Activated CD4-positive, CD25-positive, alpha-beta regulatory T cell treated with anti-CD3 and anti-CD28 coated beads, Interleukin-2, amount 50 U/mL, for 72 hours (primary cell): ENCODE data around the gene ATG16L2.
"Not testable (repeated sequence)": the region's sequence is repeated elsewhere in the genome, so short reads cannot be mapped to it uniquely, and the experiment has no call there.

Source experiments
- DNase-seq: peaks from one replicate; pipeline ENCODE4 v3.0.0; 2021

The ATG16L2 gene

DNA sequence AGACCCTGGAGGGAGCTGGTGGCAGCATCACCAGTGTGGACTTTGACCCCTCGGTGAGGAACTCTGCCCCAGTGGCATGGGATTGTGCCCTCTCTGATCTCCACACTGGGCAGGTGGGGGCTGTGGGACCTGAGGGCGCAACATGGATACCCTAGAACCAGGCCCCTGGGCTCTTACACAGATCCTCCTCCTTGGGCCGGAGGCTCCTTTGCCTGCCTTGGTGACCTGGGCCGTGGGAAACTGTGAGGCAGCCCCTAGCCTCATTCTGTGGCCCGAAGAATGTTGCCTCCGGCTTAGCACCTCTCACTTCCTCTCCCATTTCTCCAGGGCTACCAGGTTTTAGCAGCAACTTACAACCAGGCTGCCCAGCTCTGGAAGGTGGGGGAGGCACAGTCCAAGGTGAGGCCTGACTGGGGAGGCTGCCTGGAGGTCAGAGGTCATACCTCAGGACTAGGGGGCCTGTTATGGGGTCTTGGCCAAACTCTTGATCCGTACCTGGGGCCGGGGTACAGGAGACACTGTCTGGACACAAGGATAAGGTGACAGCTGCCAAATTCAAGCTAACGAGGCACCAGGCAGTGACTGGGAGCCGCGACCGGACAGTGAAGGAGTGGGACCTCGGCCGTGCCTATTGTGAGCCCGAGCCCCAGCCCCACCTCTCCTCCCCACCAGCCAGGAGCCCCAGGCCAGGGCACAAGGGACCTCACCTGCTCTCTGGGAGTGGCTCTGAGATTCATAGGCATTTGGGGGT lies 12.2 kb downstream of the ATG16L2 start:
- DNase-seq = no peak

GRCh38 chr11:72826942-72827480 lies 12.8 kb downstream of the ATG16L2 start:
- no peak for DNase-seq

DNA sequence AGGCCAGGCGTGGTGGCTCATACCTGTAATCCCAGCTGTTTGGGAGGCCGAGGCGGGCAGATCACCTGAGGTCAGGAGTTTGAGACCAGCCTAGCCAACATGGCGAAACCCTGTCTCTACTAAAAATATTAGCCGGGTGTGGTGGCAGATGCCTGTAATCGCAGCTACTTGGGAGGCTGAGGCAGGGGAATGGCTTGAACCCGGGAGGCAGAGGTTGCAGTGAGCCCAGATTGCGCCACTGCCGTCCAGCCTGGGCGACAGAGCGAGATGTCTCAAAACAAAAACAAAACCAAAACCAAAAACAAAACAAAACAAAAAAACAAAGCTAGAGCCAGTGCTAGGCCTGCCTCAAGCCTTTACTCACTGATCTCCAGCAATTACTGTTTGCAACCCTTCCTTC lies 13.4 kb downstream of the ATG16L2 start:
- DNase-seq = not testable (repeated sequence)

- no peak for DNase-seq
These were observed 13.9 kb downstream of the ATG16L2 start for GRCh38 chr11:72828081-72828567.

DNA sequence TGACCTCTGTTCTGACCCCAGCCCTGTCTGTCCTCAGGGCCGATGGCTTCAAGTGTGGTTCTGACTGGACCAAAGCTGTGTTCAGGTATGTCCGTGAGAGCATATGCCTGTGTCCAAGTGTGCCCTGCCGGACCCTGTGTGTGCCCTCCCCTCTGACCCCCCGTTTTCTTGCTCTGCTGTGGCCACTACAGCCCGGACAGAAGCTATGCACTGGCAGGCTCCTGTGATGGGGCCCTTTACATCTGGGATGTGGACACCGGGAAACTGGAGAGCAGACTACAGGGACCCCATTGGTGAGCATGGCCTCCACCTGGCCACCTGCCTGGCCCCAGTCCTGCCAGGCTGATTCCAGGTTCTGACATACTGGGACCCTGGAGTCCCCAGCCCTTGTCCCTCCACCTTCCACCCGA lies 14.5 kb downstream of the ATG16L2 start:
- DNase-seq = no peak

DNA sequence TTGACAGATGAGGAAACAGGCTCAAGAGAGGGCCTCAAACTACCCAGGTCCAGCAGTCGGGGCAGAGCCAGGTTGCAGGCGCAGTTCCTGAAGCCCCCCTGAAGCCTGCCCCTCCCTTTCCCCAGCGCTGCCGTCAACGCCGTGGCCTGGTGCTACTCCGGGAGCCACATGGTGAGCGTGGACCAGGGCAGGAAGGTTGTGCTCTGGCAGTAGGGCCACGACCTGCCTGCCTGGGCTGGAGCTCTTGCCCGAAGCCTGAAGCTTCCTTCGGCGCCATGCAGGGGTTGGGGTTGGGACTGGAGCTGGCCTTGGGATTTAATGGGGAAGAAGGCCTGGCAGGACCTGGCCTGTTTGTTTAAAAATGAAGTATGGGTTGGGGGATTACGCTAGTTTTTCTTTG lies 15.0 kb downstream of the ATG16L2 start:
- no peak for DNase-seq

GRCh38 chr11:72829884-72830533 lies 15.8 kb downstream of the ATG16L2 start:
- no peak for DNase-seq

DNA sequence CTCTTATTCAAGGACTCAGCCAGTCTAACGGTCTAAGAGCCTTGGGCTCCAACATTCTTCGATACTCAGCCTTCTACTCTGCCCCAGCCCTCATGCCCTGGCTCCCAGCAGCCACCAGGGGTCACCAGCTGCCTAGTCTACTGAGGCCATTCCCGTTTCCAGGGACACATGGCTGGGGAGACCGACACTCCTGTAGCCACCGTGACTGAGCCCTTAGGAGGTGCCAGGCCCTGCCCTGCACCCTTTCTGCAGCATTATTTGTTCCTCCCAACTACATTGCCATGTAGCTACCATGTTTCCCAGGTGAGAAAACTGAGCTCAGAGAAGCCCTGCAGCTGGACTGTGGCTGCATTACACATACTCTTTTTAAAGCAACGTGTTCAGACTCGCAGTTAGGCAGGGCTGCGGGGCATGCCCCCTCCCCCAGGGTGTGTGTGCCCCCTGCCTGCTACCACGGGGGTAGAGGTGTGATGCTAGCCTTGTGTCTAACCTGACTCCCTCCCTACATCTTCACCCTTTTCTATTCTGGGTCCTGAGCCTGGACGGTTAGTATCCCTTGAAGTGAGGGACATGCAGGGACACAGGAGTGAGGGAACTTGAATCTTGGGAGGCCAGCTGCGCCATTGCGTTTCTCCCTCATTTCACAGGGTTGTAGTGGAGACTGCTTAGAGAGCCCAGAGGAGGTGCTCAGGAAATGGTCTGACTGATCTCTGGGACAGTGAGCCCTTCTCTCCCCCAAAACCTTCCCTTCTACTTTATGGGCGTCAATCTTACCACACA lies 17.5 kb downstream of the ATG16L2 start:
- no peak for DNase-seq

DNA sequence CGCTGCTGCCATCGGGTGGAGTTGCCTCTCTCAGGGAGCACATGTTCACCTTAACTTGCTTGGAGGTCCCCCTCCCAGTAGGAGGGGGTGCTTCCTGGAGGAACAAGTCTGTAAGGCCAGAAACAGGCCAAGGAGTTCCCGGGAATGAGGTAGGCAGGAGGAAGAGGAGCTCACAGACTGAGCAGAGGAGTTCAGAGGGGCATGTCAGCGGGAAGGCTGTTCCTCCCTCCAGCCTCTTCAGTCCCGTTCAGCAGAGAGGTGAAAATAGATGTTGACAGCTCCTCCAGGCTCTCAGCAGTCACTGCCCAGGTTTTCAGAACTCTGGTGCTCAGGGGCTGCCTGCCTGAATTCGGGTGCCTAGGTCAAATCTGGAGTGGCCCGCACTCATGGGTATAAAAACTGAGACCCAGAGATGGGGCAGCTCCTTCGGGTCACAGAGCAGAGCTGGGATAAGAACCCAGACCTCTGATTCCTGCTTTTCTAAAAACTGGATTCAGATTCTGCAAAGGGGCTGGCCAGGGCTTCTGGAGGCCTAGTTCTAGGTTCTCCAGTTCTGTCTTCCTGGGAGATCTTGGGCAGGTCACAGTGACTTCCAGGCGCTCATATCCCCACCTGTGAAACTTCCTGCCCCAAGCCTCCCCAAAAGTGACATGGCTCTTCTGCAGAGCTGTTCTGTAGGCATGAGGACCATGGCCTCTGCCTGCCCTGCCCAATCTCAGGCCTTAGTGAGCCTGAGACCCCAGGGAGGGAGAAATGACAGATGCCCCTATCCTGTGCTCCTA lies 18.3 kb downstream of the ATG16L2 start:
- DNase-seq = no peak

GRCh38 chr11:72833083-72833733 lies 19.0 kb downstream of the ATG16L2 start:
- no peak for DNase-seq

DNA sequence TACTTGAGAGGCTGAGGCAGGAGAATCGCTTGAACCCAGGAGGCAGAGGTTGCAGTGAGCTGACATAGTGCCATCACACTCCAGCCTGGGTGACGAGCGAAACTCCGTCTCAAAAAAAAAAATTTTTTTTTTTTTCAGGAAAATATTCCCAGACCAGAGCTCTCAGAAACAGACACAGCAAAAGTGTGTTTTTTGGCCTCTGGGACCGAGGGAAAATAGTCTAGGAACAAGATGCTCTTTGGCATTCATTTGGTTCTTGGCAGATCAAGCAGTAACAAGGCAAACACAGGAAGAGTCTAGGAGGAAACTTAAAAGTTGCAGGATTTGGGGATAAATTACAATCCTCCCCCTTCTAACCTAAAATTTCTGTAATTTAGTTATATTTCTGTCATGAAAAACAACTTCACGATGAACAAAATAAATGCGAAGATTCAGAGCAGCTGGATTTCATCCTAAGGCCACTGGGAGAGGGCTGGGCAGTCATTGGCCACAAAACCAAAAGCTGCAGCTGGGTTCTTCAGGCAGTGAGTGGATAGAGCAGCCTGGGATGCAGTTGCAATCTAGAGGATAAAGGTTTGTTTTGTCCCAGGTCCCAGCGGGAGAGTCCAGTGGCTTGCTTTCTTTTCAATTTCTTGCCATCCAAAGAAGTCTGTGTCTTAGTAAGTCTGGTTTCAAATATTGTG lies 19.7 kb downstream of the ATG16L2 start:
- no peak for DNase-seq

- DNase-seq = no peak
These were observed 20.7 kb downstream of the ATG16L2 start for GRCh38 chr11:72834905-72835304.

DNA sequence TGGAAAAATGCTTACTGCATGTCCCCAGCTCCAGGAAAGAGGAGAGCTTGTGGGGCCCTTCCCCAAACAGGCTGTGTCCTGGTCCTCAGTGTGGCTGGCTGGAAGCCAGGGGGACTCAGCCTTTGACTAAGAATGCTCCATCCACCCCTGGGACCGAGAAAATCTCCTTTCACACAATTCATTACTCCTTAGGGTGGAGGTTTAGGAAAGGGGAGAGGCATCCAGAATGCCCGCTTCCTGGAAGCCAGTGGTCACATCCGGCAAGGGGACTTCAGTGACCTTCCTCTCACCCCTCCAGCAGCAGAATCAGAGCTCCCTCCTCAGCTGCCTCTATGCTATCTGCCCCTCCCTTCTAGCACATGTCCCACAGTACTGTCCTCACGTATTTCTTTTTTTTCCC lies 21.9 kb downstream of the ATG16L2 start:
- DNase-seq = no peak

- no peak for DNase-seq
These were observed 24.6 kb downstream of the ATG16L2 start for GRCh38 chr11:72838691-72839305.

GRCh38 chr11:72840780-72841179 lies 26.6 kb downstream of the ATG16L2 start:
- DNase-seq = no peak

- DNase-seq = no peak
These were observed 27.2 kb downstream of the ATG16L2 start for GRCh38 chr11:72841397-72841796.

DNA sequence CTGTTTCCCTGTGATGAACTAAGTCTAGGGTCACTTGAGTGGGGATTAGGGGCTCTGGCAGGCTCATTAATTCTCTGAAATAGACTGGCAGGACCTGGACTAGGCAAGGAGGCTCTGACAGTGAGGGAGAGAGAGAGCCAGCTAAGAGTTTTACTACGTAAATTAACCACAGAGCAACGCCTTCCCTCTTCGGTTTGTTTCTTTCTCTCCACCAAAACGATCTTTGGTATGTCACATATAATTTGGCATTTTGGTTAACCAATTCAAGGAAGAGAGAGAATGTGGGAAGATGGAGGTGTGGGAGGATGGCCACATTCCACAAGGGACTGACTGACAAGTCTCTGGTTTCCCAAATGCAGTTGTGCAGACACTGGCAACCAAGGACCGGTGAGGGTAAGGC lies 27.9 kb downstream of the ATG16L2 start:
- no peak for DNase-seq

- DNase-seq = no peak
These were observed 28.6 kb downstream of the ATG16L2 start for GRCh38 chr11:72842653-72843330.

DNA sequence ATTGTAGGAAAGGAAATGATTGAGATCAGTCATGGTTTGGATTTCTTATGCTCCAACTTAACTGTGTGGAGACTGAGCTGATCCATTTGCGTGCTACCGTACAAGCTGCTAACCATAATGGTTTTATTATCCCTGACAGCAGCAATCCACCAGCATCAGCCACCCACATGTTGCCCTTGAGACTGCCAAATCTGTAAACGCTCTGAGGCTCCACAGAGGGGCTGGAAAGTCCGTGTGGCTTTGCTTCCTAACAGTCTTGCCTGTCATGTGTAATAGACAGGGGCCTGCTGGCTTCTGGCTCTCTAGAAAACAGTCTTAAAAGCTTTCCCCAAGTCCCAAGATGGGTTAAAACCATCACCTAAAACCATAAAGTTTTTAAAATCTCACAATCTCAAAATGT lies 30.1 kb downstream of the ATG16L2 start:
- no peak for DNase-seq

DNA sequence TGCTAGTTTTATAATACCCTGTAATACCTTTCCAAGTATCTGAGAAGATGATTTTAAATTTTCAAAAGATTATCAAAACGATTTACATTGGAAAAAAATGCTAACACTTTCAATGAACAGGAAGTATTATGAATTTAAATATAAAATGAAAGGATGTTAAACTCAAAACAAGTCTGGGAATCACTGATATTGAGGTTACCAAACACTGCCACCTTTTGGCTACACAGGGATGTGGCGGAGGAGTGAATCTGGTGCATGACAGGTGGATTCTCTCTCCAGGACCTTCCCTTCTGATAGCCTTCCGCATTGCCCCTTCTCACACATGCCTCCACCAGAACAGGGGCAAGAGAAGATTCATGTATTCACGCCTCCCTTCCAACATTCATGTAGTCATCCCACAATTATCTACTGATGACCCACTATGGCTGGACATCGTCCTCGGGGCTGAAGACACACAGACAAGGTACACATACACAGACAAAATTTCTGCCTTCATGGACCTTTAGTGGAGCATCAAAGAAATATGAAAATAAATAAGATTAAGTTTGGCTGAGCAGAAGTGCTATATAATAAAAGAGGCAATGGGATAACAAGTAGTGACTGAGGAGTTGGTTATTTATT lies 34.7 kb downstream of the ATG16L2 start:
- DNase-seq = no peak
